Measurements from ENCODE around the gene RYK. TPM values are rescaled to one million over a fixed set of nuclear protein-coding genes. Genes with fewer than 3 reads are reported as not detected.
"Not testable (repeated sequence)": the region's sequence is repeated elsewhere in the genome, so short reads cannot be mapped to it uniquely, and the experiment has no call there.

The RYK gene
- polyA plus RNA-seq, 1 donor = 118 TPM

- no peak for DNase-seq
These were observed 8.2 kb upstream of the RYK start for GRCh38 chr3:134258761-134259347.

GRCh38 chr3:134255404-134255803 is 4.7 kb upstream of the RYK start:
- DNase-seq = no peak

- no peak for DNase-seq
These were observed 3.0 kb upstream of the RYK start for GRCh38 chr3:134253475-134254226.

- no peak for DNase-seq
These were observed 2.1 kb upstream of the RYK start for GRCh38 chr3:134252766-134253165.

- DNase-seq = no peak
These were observed 1.2 kb upstream of the RYK start for GRCh38 chr3:134251731-134252391.

GRCh38 chr3:134249935-134250716 is 533 bp downstream of the RYK start:
- peak; percentile 37 for DNase-seq

GRCh38 chr3:134249296-134249841 is 1.3 kb downstream of the RYK start:
- DNase-seq = no peak

- no peak for DNase-seq
These were observed 5.7 kb downstream of the RYK start for GRCh38 chr3:134244921-134245320.

- no peak for DNase-seq
These were observed 7.7 kb downstream of the RYK start for GRCh38 chr3:134242649-134243617.

- no peak for DNase-seq
These were observed 11.1 kb downstream of the RYK start for GRCh38 chr3:134239538-134239937.

GRCh38 chr3:134237454-134238145 is 13.1 kb downstream of the RYK start:
- no peak for DNase-seq

- no peak for DNase-seq
These were observed 14.0 kb downstream of the RYK start for GRCh38 chr3:134236505-134237170.

GRCh38 chr3:134235577-134236076 is 15.0 kb downstream of the RYK start:
- no peak for DNase-seq

GRCh38 chr3:134232951-134233350 is 17.7 kb downstream of the RYK start:
- no peak for DNase-seq

- DNase-seq = no peak
These were observed 18.5 kb downstream of the RYK start for GRCh38 chr3:134232151-134232550.

- no peak for DNase-seq
These were observed 19.5 kb downstream of the RYK start for GRCh38 chr3:134231131-134231530.

GRCh38 chr3:134229038-134229437 is 21.6 kb downstream of the RYK start:
- no peak for DNase-seq

GRCh38 chr3:134228479-134228878 is 22.2 kb downstream of the RYK start:
- no peak for DNase-seq

- DNase-seq = no peak
These were observed 22.6 kb downstream of the RYK start for GRCh38 chr3:134228035-134228434.

GRCh38 chr3:134224796-134225156 is 25.9 kb downstream of the RYK start:
- DNase-seq = not testable (repeated sequence)

All from left kidney (tissue), 2 donors.